T-helper 1 cell treated with Interleukin-12 subunit alpha and Interleukin-12 subunit beta and Interleukin-4 antibody, amounts not matched to agents 30 ng/mL and 1 ng/mL, for 36 hours (primary cell): ENCODE data around the gene TMEM134. TPM values are rescaled to one million over a fixed set of nuclear protein-coding genes. Genes with fewer than 3 reads are reported as not detected.
"Not testable (repeated sequence)": the region's sequence is repeated elsewhere in the genome, so short reads cannot be mapped to it uniquely, and the experiment has no call there.

Experiments used
- intact Hi-C: fragments of 100-400 bp; cut with micrococcal nuclease; formaldehyde crosslinking; loops from one replicate; pipeline ENCODE4 v1.15.1; 2024
- total RNA-seq: library from RNA; stranded (reverse); gene quantifications from 2 replicates; pipeline ENCODE4 v1.2.3, GENCODE V29; 2022

The TMEM134 gene
- 40.5 and 43.9 TPM in 2 replicates for total RNA-seq

DNA sequence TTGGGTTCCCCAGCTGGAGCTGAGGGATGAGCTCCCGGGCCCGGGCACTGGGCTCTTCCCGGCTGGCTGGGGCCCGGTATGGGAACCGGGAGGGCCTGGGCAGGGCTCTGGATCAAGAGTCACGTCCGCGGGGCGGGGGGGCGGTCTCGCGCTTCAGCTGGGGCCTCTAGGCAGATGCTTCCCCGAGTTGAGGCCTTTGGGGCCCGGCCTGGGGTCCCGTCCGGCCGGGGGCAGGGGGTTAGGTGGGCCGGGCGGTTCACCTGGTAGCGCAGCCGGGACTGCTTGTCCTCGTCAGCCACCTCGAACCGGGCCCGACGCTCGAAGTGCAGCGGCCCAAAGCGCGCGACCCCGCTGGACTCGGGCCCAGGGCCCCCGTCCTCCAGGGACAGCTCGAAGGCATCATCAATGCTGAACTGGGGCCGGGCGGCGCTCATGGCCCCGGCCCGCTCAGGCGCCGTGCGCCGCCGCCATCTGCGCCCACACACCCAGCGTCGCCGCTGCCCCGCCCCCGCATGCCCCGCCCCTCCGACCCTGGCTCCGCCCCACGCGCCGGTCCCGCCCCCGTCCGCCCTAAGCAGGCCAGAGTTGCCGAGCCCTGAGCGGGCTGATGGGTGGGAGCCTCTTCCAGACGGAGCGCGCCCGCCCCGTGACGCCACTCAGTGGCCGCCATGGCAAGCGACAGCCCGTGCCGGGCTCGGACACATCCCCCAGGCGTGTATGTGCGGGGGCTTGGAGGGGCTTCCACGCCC is at the start of gene TMEM134:
Gene TMEM134, minus strand, starts transcription at position 493 of the 749 bp plus-strand sequence. Its CDS starts 59 bp downstream, at position 434.
- intact Hi-C loops, result loop anchor here (1.0 kb wide), 8 partner anchors 13 to 137 kb away; partner anchors contain the start of genes NDUFV1, POLD4, PPP1CA and RPS6KB2

DNA sequence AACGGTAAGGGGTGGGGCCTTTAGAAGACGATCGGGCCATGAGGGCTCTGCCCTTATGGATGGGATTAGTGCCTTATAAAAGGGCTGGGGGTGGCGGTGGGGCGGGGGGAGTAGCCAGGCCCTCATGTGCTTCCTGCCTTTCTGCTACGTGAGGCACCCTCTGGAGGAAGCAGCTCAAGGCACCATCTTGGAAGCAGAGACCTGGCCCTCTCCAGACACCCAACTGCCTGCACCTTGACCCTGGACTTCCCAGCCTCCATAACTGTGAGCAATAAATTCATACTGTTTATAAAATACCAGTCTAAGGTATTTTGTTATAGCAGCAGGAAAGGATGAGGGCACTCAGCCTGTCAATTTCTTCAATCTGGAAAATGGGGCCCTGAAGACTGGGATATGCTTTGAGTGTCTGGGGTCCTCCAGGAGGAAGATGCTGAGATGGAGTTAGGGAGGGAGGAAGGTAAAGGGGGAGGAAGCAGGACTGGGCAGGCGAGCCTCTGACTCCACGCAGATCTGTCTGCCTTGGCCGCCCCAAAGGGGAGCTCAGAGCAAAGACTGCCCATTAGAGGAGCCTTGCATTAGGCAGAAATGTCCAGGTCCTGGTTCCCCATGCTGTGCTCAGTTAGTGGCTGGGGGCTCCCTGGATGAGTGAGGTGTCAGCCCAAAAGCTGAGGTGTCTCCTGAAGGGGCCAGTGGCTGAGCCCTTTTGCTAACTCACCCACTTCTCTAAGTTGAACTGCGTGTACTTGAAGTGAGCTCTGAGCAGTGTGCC is 48.9 kb upstream of the TMEM134 start:
- intact Hi-C loops, result no loop called here

- intact Hi-C loops, result no loop called here
These were observed 47.8 kb upstream of the TMEM134 start for GRCh38 chr11:67516806-67517205.

GRCh38 chr11:67514116-67514515 is 45.1 kb upstream of the TMEM134 start:
- intact Hi-C loops, result no loop called here

- intact Hi-C loops, result not testable (repeated sequence)
These were observed 42.5 kb upstream of the TMEM134 start for GRCh38 chr11:67511558-67511957.

- intact Hi-C loops, result no loop called here
These were observed 40.9 kb upstream of the TMEM134 start for GRCh38 chr11:67510023-67510345.

- intact Hi-C loops, result loop anchor here (1.0 to 5.0 kb wide), 11 partner anchors 25 to 524 kb away; partner anchors contain the start of genes AIP, KDM2A, NDUFS8 and NDUFV1
These were observed 39.6 kb upstream of the TMEM134 start for GRCh38 chr11:67508486-67509121.

GRCh38 chr11:67507864-67508485 is 38.9 kb upstream of the TMEM134 start, which contains the start of gene CDK2AP2:
TSS of gene CDK2AP2 (minus strand) at chr11:67508162. CDS start at chr11:67508082, 80 bp downstream.
- intact Hi-C loops, result loop anchor here (1.0 to 5.0 kb wide), 12 partner anchors 25 to 524 kb away; partner anchors contain the start of genes AIP, KDM2A, NDUFS8 and NDUFV1

DNA sequence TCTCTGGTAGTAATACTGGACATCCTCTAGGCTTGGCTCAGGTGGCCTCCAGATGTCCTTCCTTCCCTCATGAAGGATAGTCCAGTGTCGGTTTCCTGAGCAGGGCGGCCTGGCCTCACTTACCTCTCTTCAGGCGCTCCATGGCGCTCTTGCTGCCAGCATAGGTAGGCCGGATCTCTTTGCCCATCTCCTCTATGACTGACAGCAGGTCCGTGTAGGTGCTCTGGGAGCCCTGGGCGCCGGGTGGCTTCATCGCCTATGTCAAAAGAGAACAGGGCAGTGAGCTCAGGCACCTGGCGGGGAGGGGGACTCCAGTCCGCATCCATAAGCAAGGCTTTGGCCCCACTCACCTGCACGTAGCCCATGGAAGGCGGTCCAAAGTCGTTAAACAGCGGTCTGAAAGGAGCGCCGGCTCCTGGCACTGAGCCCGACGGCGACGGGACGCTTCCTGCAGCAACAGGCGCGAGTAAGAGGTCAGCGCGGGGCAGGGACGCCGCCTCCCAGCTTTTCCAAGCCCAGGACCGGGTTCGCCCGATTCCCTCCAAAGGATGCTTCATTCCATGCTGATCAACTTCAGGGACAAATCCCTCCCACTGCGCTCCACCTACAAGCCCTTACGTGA is 38.3 kb upstream of the TMEM134 start:
- intact Hi-C loops, result loop anchor here (2.0 to 5.0 kb wide), 2 partner anchors 237 to 525 kb away; partner anchors contain the start of gene NDUFS8

- intact Hi-C loops, result loop anchor here (1.0 to 5.0 kb wide), 7 partner anchors 37 to 526 kb away; partner anchors contain the start of genes NDUFS8, PTPRCAP and TMEM134
These were observed 37.5 kb upstream of the TMEM134 start for GRCh38 chr11:67506426-67507051.

GRCh38 chr11:67505605-67506396 is 36.8 kb upstream of the TMEM134 start:
- intact Hi-C loops, result loop anchor here (1.0 to 5.0 kb wide), 7 partner anchors 36 to 526 kb away; partner anchors contain the start of genes NDUFS8, PTPRCAP and TMEM134

- intact Hi-C loops, result loop anchor here (5.0 kb wide), 1 partner anchor 527 kb away; the partner anchor contains the start of gene NDUFS8
These were observed 36.0 kb upstream of the TMEM134 start, which contains the start of gene PITPNM1 for GRCh38 chr11:67504950-67505581. TSS of gene PITPNM1 (minus strand) at chr11:67505363. CDS start at chr11:67504180, 1,183 bp downstream.

- intact Hi-C loops, result no loop called here
These were observed 35.2 kb upstream of the TMEM134 start for GRCh38 chr11:67504005-67504949.

DNA sequence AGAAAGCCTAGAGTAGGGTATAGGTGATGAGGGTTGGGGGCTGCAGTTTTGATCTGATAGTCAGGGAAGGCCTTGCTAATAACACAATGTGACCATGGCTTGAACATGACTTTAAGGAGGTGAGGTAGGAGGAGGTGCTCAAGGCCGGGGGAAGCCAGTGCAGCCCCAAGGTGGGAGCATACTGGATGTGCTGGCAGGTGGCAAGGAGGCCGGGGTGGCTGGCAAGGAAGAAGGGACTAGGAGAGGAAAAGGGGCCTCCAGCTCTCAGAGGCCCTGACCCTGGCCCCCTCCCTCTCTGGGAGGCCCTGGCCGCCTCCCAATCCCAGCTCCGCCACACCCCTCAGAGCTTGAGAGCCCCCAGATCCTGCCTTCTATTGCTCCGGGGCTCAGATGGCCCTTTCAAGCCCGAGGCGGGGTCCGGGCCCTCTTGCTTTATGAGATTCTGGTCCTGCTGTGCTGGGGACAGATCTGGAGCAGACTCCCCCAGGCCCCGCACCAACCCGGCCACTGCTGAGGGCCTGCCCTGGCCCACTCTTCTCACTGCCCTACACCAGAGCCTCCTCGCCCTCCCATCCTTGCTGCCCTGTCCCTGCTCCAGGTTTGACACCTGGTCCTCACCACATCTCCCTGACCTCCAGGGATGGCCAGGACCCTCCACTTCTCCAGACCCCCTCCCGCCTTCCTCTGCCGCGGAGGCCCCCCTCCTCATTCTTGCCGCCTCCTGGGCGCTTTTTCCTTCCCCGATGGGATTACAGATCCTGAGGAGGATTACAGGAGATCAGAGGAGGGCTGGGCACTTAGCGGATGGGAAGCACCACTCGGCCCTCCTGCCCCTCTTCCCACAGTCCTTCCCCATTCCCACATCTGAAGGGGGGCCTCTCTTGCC is 34.3 kb upstream of the TMEM134 start:
- intact Hi-C loops, result no loop called here

DNA sequence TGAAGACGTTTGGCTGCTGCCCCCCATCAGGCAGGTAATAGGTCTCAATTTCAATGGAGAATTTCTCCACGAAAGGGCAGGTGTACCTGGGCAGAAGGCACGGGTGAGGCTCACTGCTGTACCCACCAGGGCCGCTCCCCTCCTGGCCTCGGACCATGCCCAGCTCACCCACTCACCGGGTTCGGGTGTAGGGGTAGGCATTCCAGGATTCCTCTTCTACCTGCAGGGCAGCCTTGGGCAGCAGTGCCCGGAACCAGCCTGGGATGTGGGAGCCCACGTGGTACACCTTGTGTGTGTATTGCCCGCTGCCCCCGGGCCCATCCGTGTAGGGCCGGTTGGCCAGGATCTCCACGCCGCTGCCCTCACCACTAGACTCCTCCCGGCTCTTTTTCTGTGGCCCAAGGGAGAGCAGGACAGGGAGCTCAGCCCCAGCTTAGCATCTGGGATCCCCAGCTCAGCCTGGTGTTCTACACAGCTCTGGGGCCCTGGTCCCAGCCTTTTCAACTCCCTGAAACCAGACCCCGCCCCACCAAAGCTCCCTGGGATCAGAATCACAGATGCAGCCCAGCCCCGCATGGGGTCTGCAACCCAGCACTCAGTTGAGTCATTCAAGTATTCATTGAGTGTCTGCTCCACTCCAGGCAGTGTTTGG is 33.4 kb upstream of the TMEM134 start:
- intact Hi-C loops, result no loop called here

GRCh38 chr11:67501854-67502253 is 32.8 kb upstream of the TMEM134 start:
- intact Hi-C loops, result no loop called here
